GM23338 (cell line): ENCODE data around the gene ARF1. TPM values are rescaled to one million over a fixed set of nuclear protein-coding genes. Genes with fewer than 3 reads are reported as not detected.

ENCODE experiments used
- ATAC-seq: fragments of 200-7000 bp; cut with Tn5 transposase; 3 replicates; pipeline ENCODE4 v1.9.1; 2020
- DNase-seq: peaks from one replicate; pipeline ENCODE4 v3.0.0-alpha.2; 2015; ENCODE audit warnings: low spot score
- H2AFZ ChIP-seq: fragments of 200-600 bp; sonication (generic); 2 replicates; pipeline ENCODE4 v1.8.0; 2016; ENCODE audit warnings: antibody characterized with exemption, mild to moderate bottlenecking, moderate library complexity
- H3F3A ChIP-seq: fragments of 200-600 bp; sonication (generic); replicated peaks from 2 replicates; pipeline ENCODE4 v1.8.0; 2017; ENCODE audit warnings: antibody characterized with exemption, mixed run types, low read depth
- H3K27ac ChIP-seq: fragments of 200-600 bp; sonication (generic); 2 replicates; pipeline ENCODE4 v1.6.1; 2016; ENCODE audit warnings: low read depth
- H3K27me3 ChIP-seq: fragments of 200-600 bp; sonication (generic); 2 replicates; pipeline ENCODE4 v1.8.0; 2016; ENCODE audit warnings: mild to moderate bottlenecking, mixed run types, moderate library complexity; ENCODE audit not compliant: insufficient read depth
- H3K36me3 ChIP-seq: fragments of 200-600 bp; sonication (generic); 2 replicates; pipeline ENCODE4 v1.8.0; 2016; ENCODE audit warnings: mild to moderate bottlenecking; ENCODE audit not compliant: insufficient read depth
- H3K4me1 ChIP-seq: fragments of 200-600 bp; sonication (generic); 2 replicates; pipeline ENCODE4 v1.8.0; 2016; ENCODE audit warnings: mild to moderate bottlenecking, moderate library complexity; ENCODE audit not compliant: insufficient read depth
- H3K4me2 ChIP-seq: fragments of 200-600 bp; sonication (generic); 2 replicates; pipeline ENCODE4 v1.7.1; 2017; ENCODE audit warnings: mixed run types
- H3K4me3 ChIP-seq: fragments of 200-600 bp; sonication (generic); 2 replicates; pipeline ENCODE4 v1.6.1; 2016; ENCODE audit warnings: mixed run types
- H3K79me2 ChIP-seq: fragments of 200-600 bp; sonication (generic); replicated peaks from 2 replicates; pipeline ENCODE4 v1.8.0; 2017; ENCODE audit warnings: mild to moderate bottlenecking; ENCODE audit not compliant: insufficient read depth
- H3K9me2 ChIP-seq: fragments of 200-600 bp; sonication (generic); 2 replicates; pipeline ENCODE4 v1.8.0; 2017; ENCODE audit not compliant: insufficient read depth
- H4K20me1 ChIP-seq: fragments of 200-600 bp; sonication (generic); replicated peaks from 2 replicates; pipeline ENCODE4 v1.8.0; 2017; ENCODE audit warnings: mild to moderate bottlenecking; ENCODE audit not compliant: insufficient read depth
- H3K27ac Mint-ChIP-seq: 2 replicates; pipeline ENCODE4 v1.8.0; 2020; ENCODE audit warnings: inconsistent platforms, mild to moderate bottlenecking, moderate library complexity, mixed read lengths
- H3K27me3 Mint-ChIP-seq: 3 replicates; pipeline ENCODE4 v1.8.0; 2022; ENCODE audit warnings: low read depth, mild to moderate bottlenecking, moderate library complexity, mixed read lengths, inconsistent platforms; ENCODE audit not compliant: insufficient read depth, poor library complexity
- H3K36me3 Mint-ChIP-seq: 3 replicates; pipeline ENCODE4 v1.8.0; 2021; ENCODE audit warnings: low read depth, mild to moderate bottlenecking, inconsistent platforms, moderate library complexity, mixed read lengths
- H3K4me1 Mint-ChIP-seq: 3 replicates; pipeline ENCODE4 v1.8.0; 2020; ENCODE audit warnings: mild to moderate bottlenecking, inconsistent platforms, mixed read lengths
- H3K4me3 Mint-ChIP-seq: 3 replicates; pipeline ENCODE4 v1.8.0; 2021; ENCODE audit warnings: moderate library complexity, mild to moderate bottlenecking, inconsistent platforms, mixed read lengths
- H3K9me3 Mint-ChIP-seq: 3 replicates; pipeline ENCODE4 v1.8.0; 2020; ENCODE audit warnings: moderate library complexity, mild to moderate bottlenecking, inconsistent platforms, mixed read lengths
- CREB1 ChIP-seq: fragments of 250-450 bp; sonication (Bioruptor Pico); IDR thresholded peaks from 2 replicates; pipeline ENCODE4 v1.5.0; 2020; ENCODE audit warnings: low read depth, mild to moderate bottlenecking, moderate library complexity
- CTCF ChIP-seq, 2 experiments: fragments of 200-600 bp in 1 of 2; sonication (generic) in 1 of 2; conservative IDR thresholded peaks; 2 replicates each; pipeline versions ENCODE4 v1.5.1 to v1.6.1; 2016 to 2017; ENCODE audit warnings: antibody characterized with exemption in 2 of 2, low read depth in 2 of 2, mild to moderate bottlenecking in 2 of 2, moderate library complexity in 1 of 2
- ETS1 ChIP-seq: IDR thresholded peaks from 2 replicates; pipeline ENCODE4 v1.6.1; 2016; ENCODE audit warnings: antibody characterized with exemption
- EZH2 ChIP-seq: fragments of 200-600 bp; sonication (generic); IDR thresholded peaks from one replicate; pipeline ENCODE4 v1.8.0; 2017; ENCODE audit warnings: antibody characterized with exemption, mild to moderate bottlenecking, low read depth; ENCODE audit not compliant: unreplicated experiment
- EZH2phosphoT487 ChIP-seq: fragments of 200-600 bp; sonication (generic); IDR thresholded peaks from one replicate; pipeline ENCODE4 v1.8.1; 2018; ENCODE audit warnings: antibody characterized with exemption; ENCODE audit not compliant: unreplicated experiment
- JUNB ChIP-seq: IDR thresholded peaks from one replicate; pipeline ENCODE4 v1.6.1; 2016; ENCODE audit warnings: antibody characterized with exemption; ENCODE audit not compliant: unreplicated experiment
- NANOG ChIP-seq: IDR thresholded peaks from 2 replicates; pipeline ENCODE4 v1.6.1; 2016; ENCODE audit warnings: antibody characterized with exemption, borderline replicate concordance
- POLR2AphosphoS5 ChIP-seq: IDR thresholded peaks from 2 replicates; pipeline ENCODE4 v1.6.1; 2016; ENCODE audit warnings: antibody characterized with exemption, low read depth
- REST ChIP-seq: IDR thresholded peaks from one replicate; pipeline ENCODE4 v1.6.1; 2018; ENCODE audit warnings: antibody characterized with exemption; ENCODE audit not compliant: unreplicated experiment
- STAT1 ChIP-seq: IDR thresholded peaks from one replicate; pipeline ENCODE4 v1.6.1; 2016; ENCODE audit warnings: antibody characterized with exemption; ENCODE audit not compliant: unreplicated experiment
- ZNF114 ChIP-seq: fragments of 250-450 bp; sonication (Bioruptor Pico); IDR thresholded peaks from 2 replicates; pipeline ENCODE4 v1.5.0; 2020; ENCODE audit warnings: mild to moderate bottlenecking, moderate library complexity
- ZNF331 ChIP-seq: fragments of 250-450 bp; sonication (Bioruptor Pico); IDR thresholded peaks from 2 replicates; pipeline ENCODE4 v1.5.0; 2020; ENCODE audit warnings: low read depth, mild to moderate bottlenecking, moderate library complexity
- ZNF462 ChIP-seq: fragments of 250-450 bp; sonication (Bioruptor Pico); IDR thresholded peaks from 2 replicates; pipeline ENCODE4 v1.5.0; 2020; ENCODE audit warnings: mild to moderate bottlenecking, moderate library complexity
- polyA plus RNA-seq: library from polyadenylated mRNA; unstranded; fragments of >200 nt; fragmentation: Nextera tagmentation; extraction: Ambion mirVana; gene quantifications from 2 replicates; pipeline ENCODE4 v1.2.1, GENCODE V29; 2016
- total RNA-seq: library from RNA; depleted of rRNA; stranded (reverse); fragments of >200 nt; shearing (Covaris generic); gene quantifications from 2 replicates; pipeline ENCODE4 v1.2.3, GENCODE V29; 2014

The ARF1 gene
- total and polyA plus RNA-seq, 2 experiments from 2014 or later: 210 to 306 TPM

- Histone ChIP-seq H4K20me1 (no peaks in the 10 kb centered on the region), H3K36me3 (no peaks in the 10 kb centered on the region), H3F3A (no peaks in the 10 kb centered on the region), H3K27me3 (peaks cover 39% of the 10 kb centered on the region; the same call in 1 of the 2 replicates), H2AFZ (no peak overlapping the region), H3K79me2 (no peaks in the 10 kb centered on the region), H3K4me1 (no peaks in the 10 kb centered on the region), H3K4me2 (no peak overlapping the region), H3K27ac (no peak overlapping the region), H3K4me3 (no peak overlapping the region), H3K9me2 (no peaks in the 10 kb centered on the region; the same call in 1 of the 2 replicates)
- Mint-ChIP-seq H3K27me3 (peaks cover 13% of the 10 kb centered on the region), H3K9me3 (peaks cover 26% of the 10 kb centered on the region), H3K4me1 (no peaks in the 10 kb centered on the region; the same call in 2 of the 3 replicates), H3K36me3 (peaks cover 3% of the 10 kb centered on the region; the same call in 2 of the 3 replicates), H3K4me3 (no peak overlapping the region), H3K27ac (no peak overlapping the region)
- no peak for DNase-seq
- no peak for ATAC-seq
- no peak for TF ChIP-seq CTCF (conservative IDR thresholded peaks at IDR 0.05; ENCODE audit: low read depth in 2 of 2)
- no peak for TF ChIP-seq ZNF331 (CRISPR knock-in tag)
- no peak for TF ChIP-seq CREB1 (CRISPR knock-in tag)
- TF ChIP-seq REST: no peak
- TF ChIP-seq NANOG: no peak
- no peak for TF ChIP-seq POLR2AphosphoS5
- TF ChIP-seq ETS1: no peak
- no peak for TF ChIP-seq ZNF462
- no peak for TF ChIP-seq STAT1
- no peak for TF ChIP-seq ZNF114 (CRISPR knock-in tag)
- TF ChIP-seq JUNB: no peak
- TF ChIP-seq EZH2phosphoT487: no peak
- no peak for TF ChIP-seq EZH2
Observed at GRCh38 chr1:228122921-228123441, 40.5 kb downstream of the ARF1 start.
